Body of pancreas (tissue), 4 donors: ENCODE results near the gene CDAN1.

Experiments used
- POLR2A ChIP-seq, 3 donors: fragments of 450-650 bp; IDR thresholded peaks; one replicate each; pipeline ENCODE4 v1.6.1; 2016; ENCODE audit warnings: antibody characterized with exemption in 3 of 3, mild to moderate bottlenecking in 2 of 3
- TF ChIP-seq, protein P1 (sequence below), 7 experiments: fragments of 450-650 bp in 4 of 7; fragments of 200-600 bp in 3 of 7; sonication (generic) in 3 of 7; IDR thresholded peaks; one replicate each; pipeline ENCODE4 v1.5.1; 2016 to 2019; ENCODE audit warnings: antibody characterized with exemption in 7 of 7

DNA sequence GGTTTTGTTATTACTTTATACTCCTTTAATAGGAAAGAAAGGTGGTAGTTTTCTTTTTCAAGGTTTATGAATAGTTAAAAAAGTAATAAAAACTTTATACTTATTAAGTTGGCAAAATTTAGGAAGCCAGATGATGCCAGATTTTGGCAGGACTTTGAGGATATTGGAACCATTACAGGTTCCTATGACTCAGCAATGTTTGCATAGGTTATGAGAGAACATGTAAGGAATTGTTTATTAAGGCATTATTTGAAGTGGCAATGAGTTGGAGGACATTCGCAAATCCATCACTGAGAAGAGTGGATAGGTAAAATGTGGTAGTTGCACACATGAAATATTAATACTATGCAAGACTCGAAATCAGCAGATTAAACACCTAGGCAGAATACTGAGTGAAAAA is 29.9 kb downstream of the CDAN1 start:
- TF ChIP-seq, protein P1, sequence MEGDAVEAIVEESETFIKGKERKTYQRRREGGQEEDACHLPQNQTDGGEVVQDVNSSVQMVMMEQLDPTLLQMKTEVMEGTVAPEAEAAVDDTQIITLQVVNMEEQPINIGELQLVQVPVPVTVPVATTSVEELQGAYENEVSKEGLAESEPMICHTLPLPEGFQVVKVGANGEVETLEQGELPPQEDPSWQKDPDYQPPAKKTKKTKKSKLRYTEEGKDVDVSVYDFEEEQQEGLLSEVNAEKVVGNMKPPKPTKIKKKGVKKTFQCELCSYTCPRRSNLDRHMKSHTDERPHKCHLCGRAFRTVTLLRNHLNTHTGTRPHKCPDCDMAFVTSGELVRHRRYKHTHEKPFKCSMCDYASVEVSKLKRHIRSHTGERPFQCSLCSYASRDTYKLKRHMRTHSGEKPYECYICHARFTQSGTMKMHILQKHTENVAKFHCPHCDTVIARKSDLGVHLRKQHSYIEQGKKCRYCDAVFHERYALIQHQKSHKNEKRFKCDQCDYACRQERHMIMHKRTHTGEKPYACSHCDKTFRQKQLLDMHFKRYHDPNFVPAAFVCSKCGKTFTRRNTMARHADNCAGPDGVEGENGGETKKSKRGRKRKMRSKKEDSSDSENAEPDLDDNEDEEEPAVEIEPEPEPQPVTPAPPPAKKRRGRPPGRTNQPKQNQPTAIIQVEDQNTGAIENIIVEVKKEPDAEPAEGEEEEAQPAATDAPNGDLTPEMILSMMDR (IDR thresholded peaks at IDR 0.05), result no peak
- TF ChIP-seq POLR2A (IDR thresholded peaks at IDR 0.05), result no peak
